EL (cell line): ENCODE measurements around the gene MAN2B2.
A peak's percentile ranks its signal among the peaks of the same experiment; 100 is the strongest.

Source experiments
- DNase-seq: peaks from one replicate; pipeline ENCODE4 v3.0.0-alpha.2; 2016

The MAN2B2 gene

GRCh38 chr4:6574747-6575502, at the start of gene MAN2B2:
MAN2B2 (plus strand) TSS chr4:6575189; CDS start chr4:6575211, 22 bp downstream.
- DNase-seq, result peak; percentile 85

DNA sequence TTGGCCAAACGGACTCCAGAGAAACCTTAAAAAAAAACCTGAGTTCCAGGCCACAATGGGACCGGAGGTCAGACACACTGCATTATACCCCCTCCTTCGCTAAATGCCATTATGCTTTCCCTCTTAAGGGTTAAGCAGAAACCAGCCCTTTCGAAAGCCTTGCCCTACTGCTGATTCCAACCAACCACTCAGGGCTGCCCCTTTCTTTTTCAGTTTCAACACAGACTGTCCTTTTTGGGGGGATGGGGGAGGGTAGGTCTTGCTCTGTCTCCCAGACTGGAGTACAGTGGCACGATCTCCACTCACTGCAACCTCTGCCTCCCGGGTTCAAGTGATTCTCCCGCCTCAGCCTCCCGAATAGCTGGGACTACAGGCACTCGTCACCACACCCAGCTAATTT, 49.5 kb upstream of the MAN2B2 start:
- no peak for DNase-seq

DNA sequence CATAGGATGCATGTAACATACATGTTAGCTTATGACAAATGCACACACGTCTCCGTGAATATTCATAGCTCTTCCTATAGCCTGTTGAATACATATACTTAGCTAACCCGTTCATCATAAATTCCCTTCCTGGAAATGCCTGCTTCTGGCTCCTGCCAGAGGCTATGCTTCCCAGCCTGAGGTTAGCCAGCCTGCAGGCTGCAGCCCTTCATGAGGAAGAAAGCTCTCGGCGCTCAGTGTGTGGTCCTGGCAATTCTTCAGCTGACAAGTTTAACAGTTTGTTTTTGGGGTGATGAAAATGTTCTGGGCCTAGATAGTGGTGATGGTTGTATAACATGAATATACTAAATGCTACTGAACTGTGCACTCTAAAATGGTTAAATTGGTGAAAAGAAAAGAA, 48.8 kb upstream of the MAN2B2 start:
- DNase-seq, result no peak

- no peak for DNase-seq
These were observed 48.3 kb upstream of the MAN2B2 start for GRCh38 chr4:6526671-6527091.

GRCh38 chr4:6527259-6527658, 47.7 kb upstream of the MAN2B2 start:
- DNase-seq, result no peak

DNA sequence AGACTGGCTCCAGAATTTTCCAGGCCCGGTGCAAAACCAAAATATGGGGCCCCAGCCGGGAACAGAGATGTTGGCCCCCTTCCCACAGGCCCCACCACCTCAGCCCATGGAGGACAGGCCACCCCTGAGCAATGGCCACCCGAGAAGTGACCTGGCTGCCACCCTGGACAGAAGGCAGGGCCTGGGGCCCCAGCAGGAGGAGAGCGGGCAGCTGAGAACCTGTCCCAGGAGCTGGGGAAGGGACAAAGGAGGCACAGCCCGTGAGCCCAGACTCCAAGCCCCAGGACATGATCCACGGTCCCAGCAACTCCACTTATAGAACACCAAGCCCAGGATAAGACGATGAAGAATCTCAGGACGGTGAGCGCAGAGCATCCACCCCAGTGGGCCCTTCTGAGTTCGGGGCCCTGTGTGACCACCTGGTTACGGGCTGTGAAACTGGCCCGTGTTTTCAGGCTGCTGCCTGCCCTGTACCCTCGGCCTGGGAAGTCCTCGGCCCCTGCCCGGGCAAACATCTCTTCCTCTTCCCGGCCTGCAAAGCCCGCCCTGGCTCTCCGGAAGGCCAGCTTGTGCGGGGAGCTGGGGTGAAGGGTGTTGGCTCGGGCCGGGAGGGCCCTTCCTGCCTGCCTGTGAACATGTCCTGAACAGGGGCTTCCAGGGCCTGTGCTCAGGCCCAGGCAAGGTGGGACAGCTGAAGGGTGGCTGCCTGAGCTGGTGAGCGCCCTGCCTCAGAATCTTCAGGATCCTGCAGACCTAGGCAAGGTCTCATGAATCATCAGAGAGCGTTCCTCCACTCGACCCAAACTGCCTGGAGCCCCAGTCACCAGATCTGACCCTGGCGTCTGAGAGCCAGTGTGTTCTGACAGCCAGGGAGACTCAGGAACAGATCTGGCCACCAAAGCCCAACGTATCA, 47.0 kb upstream of the MAN2B2 start:
- no peak for DNase-seq

GRCh38 chr4:6529021-6529420, 46.0 kb upstream of the MAN2B2 start:
- DNase-seq, result no peak

GRCh38 chr4:6530301-6530700, 44.7 kb upstream of the MAN2B2 start:
- no peak for DNase-seq

- DNase-seq, result no peak
These were observed 44.0 kb upstream of the MAN2B2 start for GRCh38 chr4:6530964-6531363.

DNA sequence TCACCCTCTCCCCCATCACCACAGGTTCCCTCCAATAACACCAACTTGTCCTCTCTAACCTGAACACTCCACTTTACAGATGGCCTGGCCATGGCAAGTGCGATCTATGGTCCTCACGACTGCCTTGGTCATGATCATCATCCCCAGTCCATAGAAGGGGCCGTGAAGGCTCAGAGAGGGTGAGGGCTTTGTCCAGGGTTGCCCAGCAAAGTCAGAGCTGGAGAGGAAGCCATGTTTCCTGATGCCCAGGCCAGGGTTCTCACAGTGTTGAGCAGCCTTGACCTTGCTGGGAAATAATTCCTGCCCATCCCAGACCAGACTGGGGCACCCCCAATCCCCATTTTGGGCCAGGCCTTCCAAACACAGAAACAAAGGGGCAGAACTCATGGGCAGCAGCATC, 42.9 kb upstream of the MAN2B2 start:
- DNase-seq, result no peak

DNA sequence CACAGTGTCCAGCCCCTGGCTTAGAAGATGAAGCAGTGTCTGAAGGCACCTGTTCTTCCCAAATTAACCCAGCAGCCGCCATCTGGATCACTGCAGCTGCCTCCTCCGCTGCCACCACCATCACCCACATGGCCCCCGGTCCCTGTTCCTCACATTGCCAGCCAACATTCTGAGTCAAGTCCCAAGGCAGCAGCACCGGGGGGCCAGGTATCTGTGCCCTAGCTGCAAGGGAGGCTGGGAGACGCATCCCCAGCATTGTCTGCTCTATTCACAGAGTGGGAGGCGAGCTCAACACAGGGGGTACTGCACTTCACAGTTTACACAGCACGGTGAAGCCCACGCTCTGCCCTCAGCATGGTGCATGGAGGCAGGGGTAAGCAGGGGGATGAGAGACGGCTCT, 42.3 kb upstream of the MAN2B2 start:
- no peak for DNase-seq

DNA sequence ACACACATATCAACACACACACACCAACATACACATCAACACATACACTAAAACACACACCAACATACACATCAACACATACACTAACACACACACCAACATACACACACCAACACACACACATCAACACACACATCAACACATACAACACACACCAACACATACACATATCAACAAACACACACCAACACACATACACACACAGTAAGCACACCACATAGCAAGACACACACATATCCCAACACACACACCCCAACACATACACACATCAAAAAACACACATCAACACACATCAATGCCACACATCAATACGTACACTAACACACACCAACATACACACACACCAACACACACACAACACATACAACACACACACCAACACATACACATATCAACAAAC, 40.9 kb upstream of the MAN2B2 start:
- DNase-seq, result no peak

- no peak for DNase-seq
These were observed 40.2 kb upstream of the MAN2B2 start for GRCh38 chr4:6534618-6535328.

DNA sequence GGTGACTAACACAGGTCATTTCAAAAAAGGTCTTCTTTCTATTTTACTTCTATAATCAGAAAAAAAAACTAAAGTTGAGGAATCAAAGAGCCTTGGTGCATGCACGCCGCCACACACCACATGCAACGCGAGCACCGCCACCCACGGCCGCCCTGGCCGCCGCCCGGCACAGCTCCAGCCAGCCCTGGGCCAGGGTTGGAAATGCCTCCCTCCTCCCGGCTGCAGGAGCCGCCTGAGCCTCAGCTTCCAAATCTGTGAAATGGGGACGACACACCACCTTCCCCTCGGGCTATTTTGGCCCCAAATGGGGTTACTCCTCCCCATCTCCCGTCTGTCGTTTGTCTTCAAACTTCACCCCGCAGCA, 39.7 kb upstream of the MAN2B2 start:
- DNase-seq, result no peak

DNA sequence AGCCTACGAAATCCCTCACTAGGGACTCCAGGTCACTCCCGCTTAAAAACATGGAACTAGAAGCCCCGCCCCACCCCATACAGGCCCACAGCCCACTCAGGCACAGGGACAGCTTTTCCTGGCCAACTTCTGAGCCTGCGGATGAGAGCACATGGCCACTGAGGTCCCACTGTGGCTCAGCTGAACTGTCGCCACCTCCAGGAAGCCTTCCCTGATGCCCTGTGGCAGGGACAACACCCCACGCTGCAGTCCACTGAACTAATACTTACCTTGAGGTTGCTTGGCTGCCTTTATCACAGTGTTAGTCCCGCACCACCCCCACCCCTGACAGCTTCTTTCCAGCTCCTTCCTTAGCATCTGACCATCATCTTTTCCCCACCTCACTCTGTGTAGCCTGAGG, 39.3 kb upstream of the MAN2B2 start:
- no peak for DNase-seq

DNA sequence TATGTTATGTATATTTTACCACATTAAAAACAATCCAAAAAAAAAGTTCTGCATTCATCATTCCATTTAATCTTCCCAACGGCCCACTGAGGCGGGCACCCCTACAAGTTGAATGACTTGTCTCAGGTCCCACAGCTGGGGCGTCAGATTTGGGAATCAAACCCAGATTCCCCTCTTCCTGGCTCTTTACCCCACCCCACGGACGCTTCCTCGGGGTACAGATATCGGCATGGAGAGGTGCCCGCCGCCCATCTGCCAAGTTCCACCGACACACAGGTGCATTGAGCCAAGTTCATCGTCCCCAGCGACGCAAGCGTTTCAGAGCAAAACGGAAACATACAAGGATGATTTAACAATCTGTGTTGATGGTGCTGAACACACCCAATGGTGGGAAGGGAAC, 36.9 kb upstream of the MAN2B2 start:
- no peak for DNase-seq

GRCh38 chr4:6538575-6538974, 36.4 kb upstream of the MAN2B2 start:
- no peak for DNase-seq

DNA sequence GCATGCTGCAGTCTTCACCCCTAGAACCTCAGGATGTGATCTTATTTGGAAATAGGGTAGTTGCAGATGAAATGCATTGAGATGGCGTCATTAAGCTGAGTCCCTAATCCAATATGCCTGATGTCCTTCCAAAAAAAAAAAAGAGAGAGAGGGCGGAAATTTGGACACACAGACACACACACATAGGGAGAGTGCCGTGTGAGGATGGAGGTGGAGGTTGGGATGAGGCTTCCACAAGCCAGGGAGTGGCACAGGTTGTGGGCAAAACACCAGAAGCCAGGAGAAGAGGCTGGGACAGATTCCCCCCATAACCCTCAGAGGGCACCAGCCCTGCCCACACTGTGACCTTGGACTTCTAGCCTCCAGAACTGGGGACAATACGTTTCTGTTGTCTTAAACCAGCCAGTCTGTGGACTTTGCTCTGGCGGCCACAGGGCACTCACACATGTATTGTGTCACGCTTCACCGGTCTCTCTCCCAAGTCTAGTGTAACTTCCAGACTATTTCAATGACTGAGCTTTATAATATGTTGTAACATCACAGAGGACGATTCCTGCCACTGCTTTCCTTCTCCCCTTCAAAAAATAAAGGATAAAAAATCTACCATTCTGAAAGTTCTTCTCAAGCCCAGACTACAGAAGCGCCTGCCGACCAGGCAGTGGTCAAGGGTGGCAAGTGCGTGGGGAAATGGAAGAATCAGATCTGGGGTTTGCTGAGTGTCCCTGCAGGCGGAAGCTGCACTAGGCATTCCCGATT, 35.8 kb upstream of the MAN2B2 start:
- DNase-seq, result no peak

DNA sequence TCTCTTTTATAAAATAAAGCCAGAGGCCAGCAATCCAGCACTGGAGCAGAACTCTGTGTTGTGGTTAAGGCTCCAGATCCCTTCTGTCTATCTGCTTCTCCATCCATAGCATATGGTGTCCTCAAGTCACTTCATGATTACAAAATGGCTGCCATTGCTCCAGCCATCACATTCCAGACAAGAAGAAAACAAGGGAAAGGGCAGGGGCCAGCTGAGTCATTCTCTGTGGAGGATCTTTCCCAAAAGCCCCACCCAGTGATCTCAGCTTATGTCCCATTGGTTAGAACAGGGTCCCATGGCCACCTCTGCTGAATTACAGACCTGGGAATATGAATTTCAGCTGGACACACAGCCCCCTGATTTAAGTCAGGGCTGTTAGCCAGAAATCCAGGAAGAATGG, 34.1 kb upstream of the MAN2B2 start:
- DNase-seq, result no peak

DNA sequence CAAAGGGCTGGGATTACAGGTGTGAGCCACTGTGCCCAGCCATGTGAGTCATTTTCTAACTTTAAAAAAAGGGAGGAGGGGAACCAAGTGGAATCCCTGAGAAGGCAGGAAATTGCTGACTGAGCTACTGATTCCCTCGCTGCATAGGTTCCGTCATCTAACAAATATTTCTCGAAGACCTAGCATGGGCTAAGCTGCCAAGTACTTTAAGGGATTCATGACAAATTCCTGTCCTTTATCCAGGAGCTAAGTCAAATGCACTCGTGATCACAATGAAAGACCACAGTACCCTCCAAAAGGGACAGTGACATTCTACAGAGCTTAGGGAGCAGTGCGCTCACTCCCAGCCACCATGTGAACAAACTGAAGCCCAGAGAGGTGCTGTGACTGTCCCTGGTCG, 33.2 kb upstream of the MAN2B2 start:
- DNase-seq, result no peak

GRCh38 chr4:6542951-6543350, 32.0 kb upstream of the MAN2B2 start:
- DNase-seq, result no peak

DNA sequence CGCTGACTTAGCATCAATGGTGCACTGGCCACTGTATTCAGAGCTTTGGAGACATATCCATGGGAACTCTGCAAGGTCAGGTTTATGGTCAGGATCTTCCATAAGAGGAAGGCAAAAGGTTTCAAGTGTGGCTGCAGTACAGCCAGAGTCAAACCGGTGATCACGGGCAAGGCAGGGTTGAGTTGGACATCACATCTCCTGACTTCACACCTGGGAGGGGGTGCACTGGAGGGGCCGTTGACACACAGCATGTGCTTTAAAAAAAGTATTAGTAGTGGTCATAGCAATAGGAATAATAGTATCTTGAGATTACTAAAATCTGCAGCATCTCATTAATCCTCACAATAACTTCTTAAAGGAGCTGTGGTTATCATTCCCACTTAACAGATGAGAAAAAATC, 28.9 kb upstream of the MAN2B2 start:
- DNase-seq, result no peak
